ENCODE data around the gene BRF1. TPM values are rescaled to one million over a fixed set of nuclear protein-coding genes. Genes with fewer than 3 reads are reported as not detected.

The BRF1 gene
- total and polyA plus RNA-seq, 2 experiments from 2014 or later, result 23.6 to 35.9 TPM

- WGBS (ENCODE audit: low lambda C conversion rate, missing lambda C conversion rate), result 85% methylated on average over 8 of the region's 8 CpGs
- Histone ChIP-seq H2AFZ (no peak overlapping the region), H3K27ac (no peak overlapping the region), H3K9me2 (replicated peaks; ENCODE audit: insufficient read depth) (no peaks in the 10 kb centered on the region), H3K9me3 (ENCODE audit: low read depth) (no peaks in the 10 kb centered on the region), H3K4me3 (no peak overlapping the region), H3K27me3 (no peaks in the 10 kb centered on the region), H3K79me2 (no peaks in the 10 kb centered on the region), H3K4me1 (ENCODE audit: insufficient read depth) (no peaks in the 10 kb centered on the region), H4K20me1 (ENCODE audit: insufficient read depth, poor library complexity, severe bottlenecking) (no peaks in the 10 kb centered on the region), H3K4me2 (no peak overlapping the region), H3K36me3 (replicated peaks; ENCODE audit: insufficient read depth, low read depth) (no peaks in the 10 kb centered on the region)
- no peak for DNase-seq (ENCODE audit: low spot score)
- TF ChIP-seq, protein P1, sequence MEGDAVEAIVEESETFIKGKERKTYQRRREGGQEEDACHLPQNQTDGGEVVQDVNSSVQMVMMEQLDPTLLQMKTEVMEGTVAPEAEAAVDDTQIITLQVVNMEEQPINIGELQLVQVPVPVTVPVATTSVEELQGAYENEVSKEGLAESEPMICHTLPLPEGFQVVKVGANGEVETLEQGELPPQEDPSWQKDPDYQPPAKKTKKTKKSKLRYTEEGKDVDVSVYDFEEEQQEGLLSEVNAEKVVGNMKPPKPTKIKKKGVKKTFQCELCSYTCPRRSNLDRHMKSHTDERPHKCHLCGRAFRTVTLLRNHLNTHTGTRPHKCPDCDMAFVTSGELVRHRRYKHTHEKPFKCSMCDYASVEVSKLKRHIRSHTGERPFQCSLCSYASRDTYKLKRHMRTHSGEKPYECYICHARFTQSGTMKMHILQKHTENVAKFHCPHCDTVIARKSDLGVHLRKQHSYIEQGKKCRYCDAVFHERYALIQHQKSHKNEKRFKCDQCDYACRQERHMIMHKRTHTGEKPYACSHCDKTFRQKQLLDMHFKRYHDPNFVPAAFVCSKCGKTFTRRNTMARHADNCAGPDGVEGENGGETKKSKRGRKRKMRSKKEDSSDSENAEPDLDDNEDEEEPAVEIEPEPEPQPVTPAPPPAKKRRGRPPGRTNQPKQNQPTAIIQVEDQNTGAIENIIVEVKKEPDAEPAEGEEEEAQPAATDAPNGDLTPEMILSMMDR (IDR thresholded peaks at IDR 0.05; ENCODE audit: poor library complexity), result no peak
- no peak for TF ChIP-seq EZH2phosphoT487 (IDR thresholded peaks at IDR 0.05; ENCODE audit: low read depth, severe bottlenecking, unreplicated experiment)
- TF ChIP-seq EZH2 (IDR thresholded peaks at IDR 0.05; ENCODE audit: borderline replicate concordance), result no peak
Observed at GRCh38 chr14:105209091-105209490, 91.7 kb downstream of the BRF1 start.

GRCh38 chr14:105208738-105209075 is 92.1 kb downstream of the BRF1 start:
- no peak overlapping the region for H3K4me3 ChIP-seq
- H3K27me3 ChIP-seq, result no peaks in the 10 kb centered on the region
- no peak for TF ChIP-seq EZH2phosphoT487 (IDR thresholded peaks at IDR 0.05; ENCODE audit: low read depth, severe bottlenecking, unreplicated experiment)
- TF ChIP-seq, protein P1 (IDR thresholded peaks at IDR 0.05; ENCODE audit: poor library complexity), result no peak
- TF ChIP-seq EZH2 (IDR thresholded peaks at IDR 0.05; ENCODE audit: borderline replicate concordance), result no peak
- no peaks in the 10 kb centered on the region for H4K20me1 ChIP-seq (ENCODE audit: insufficient read depth, poor library complexity, severe bottlenecking)
- H3K36me3 ChIP-seq (replicated peaks; ENCODE audit: insufficient read depth, low read depth), result no peaks in the 10 kb centered on the region
- H3K4me2 ChIP-seq, result no peak overlapping the region
- H2AFZ ChIP-seq, result no peak overlapping the region
- no peak overlapping the region for H3K27ac ChIP-seq
- no peaks in the 10 kb centered on the region for H3K4me1 ChIP-seq (ENCODE audit: insufficient read depth)
- no peak for DNase-seq (ENCODE audit: low spot score)
- no peaks in the 10 kb centered on the region for H3K79me2 ChIP-seq
- no peaks in the 10 kb centered on the region for H3K9me3 ChIP-seq (ENCODE audit: low read depth)
- 98% methylated on average over 6 of the region's 12 CpGs for WGBS (ENCODE audit: low lambda C conversion rate, missing lambda C conversion rate)
- no peaks in the 10 kb centered on the region for H3K9me2 ChIP-seq (replicated peaks; ENCODE audit: insufficient read depth)

- Histone ChIP-seq H3K79me2 (no peaks in the 10 kb centered on the region), H3K27me3 (no peaks in the 10 kb centered on the region), H4K20me1 (ENCODE audit: insufficient read depth, poor library complexity, severe bottlenecking) (no peaks in the 10 kb centered on the region), H3K4me1 (ENCODE audit: insufficient read depth) (peaks cover 2% of the 10 kb centered on the region), H3K4me3 (no peak overlapping the region), H3K36me3 (replicated peaks; ENCODE audit: insufficient read depth, low read depth) (no peaks in the 10 kb centered on the region), H2AFZ (no peak overlapping the region), H3K9me3 (ENCODE audit: low read depth) (no peaks in the 10 kb centered on the region), H3K27ac (no peak overlapping the region), H3K9me2 (replicated peaks; ENCODE audit: insufficient read depth) (no peaks in the 10 kb centered on the region), H3K4me2 (no peak overlapping the region)
- TF ChIP-seq EZH2phosphoT487 (IDR thresholded peaks at IDR 0.05; ENCODE audit: low read depth, severe bottlenecking, unreplicated experiment) (no peak), EZH2 (IDR thresholded peaks at IDR 0.05; ENCODE audit: borderline replicate concordance) (no peak)
- TF ChIP-seq, protein P1 (IDR thresholded peaks at IDR 0.05; ENCODE audit: poor library complexity), result no peak
- WGBS (ENCODE audit: low lambda C conversion rate, missing lambda C conversion rate), result 88% methylated on average over 19 of the region's 25 CpGs
- DNase-seq (ENCODE audit: low spot score), result no peak
Observed at GRCh38 chr14:105207996-105208737, 92.6 kb downstream of the BRF1 start.

Measured in hepatocyte (in vitro differentiated cells).